Chondrocyte (in vitro differentiated cells): ENCODE measurements around the gene HOXC10. TPM values are rescaled to one million over a fixed set of nuclear protein-coding genes. Genes with fewer than 3 reads are reported as not detected.

Experiments used
- DNase-seq: peaks from one replicate; pipeline ENCODE4 v3.0.0; 2021; ENCODE audit warnings: mixed read lengths, low spot score
- H3K27ac Mint-ChIP-seq: one replicate; pipeline ENCODE4 v1.8.0; 2021; ENCODE audit warnings: mild to moderate bottlenecking, moderate library complexity, mixed read lengths; ENCODE audit not compliant: unreplicated experiment
- H3K27me3 Mint-ChIP-seq: 2 replicates; pipeline ENCODE4 v1.8.0; 2021; ENCODE audit warnings: low read depth, mixed read lengths
- H3K36me3 Mint-ChIP-seq: 2 replicates; pipeline ENCODE4 v1.8.0; 2021; ENCODE audit warnings: low read depth, mixed read lengths
- H3K4me1 Mint-ChIP-seq: 2 replicates; pipeline ENCODE4 v1.8.0; 2021; ENCODE audit warnings: low read depth, mild to moderate bottlenecking, mixed read lengths
- H3K4me3 Mint-ChIP-seq: one replicate; pipeline ENCODE4 v1.8.0; 2021; ENCODE audit warnings: mild to moderate bottlenecking, moderate library complexity, mixed read lengths; ENCODE audit not compliant: unreplicated experiment
- H3K9me3 Mint-ChIP-seq: 2 replicates; pipeline ENCODE4 v1.8.0; 2021; ENCODE audit warnings: low read depth, mixed read lengths
- CTCF ChIP-seq: fragments of 200-600 bp; sonication (generic); IDR thresholded peaks from 2 replicates; pipeline ENCODE4 v1.5.0; 2021; ENCODE audit warnings: antibody characterized with exemption, mild to moderate bottlenecking, moderate library complexity
- total RNA-seq: library from RNA; stranded (reverse); gene quantifications from 3 replicates; pipeline ENCODE4 v1.2.1, GENCODE V29; 2021

HOXC10 gene
- total RNA-seq, 1 donor from 2014 or later = not detected

- Mint-ChIP-seq H3K36me3 (no peaks in the 10 kb centered on the region), H3K4me3 (no peak within 1 kb of the TSS), H3K27me3 (peaks cover 85% of the 10 kb centered on the region), H3K9me3 (no peaks in the 10 kb centered on the region), H3K27ac (no peak within 1 kb of the TSS), H3K4me1 (peaks cover 6% of the 10 kb centered on the region)
- no peak for TF ChIP-seq CTCF
- no peak for DNase-seq
Measured at GRCh38 chr12:53938326-53939140, 46.4 kb upstream of the HOXC10 start, which contains the start of gene HOXC13. HOXC13 (plus strand) TSS chr12:53938831; CDS start chr12:53938907, 76 bp downstream.

- no peak for TF ChIP-seq CTCF
Measured at GRCh38 chr12:53939141-53940108, 45.5 kb upstream of the HOXC10 start.

GRCh38 chr12:53940443-53941014 lies 44.4 kb upstream of the HOXC10 start:
- no peak overlapping the region for H3K27ac Mint-ChIP-seq
- H3K9me3 Mint-ChIP-seq = no peaks in the 10 kb centered on the region
- DNase-seq = no peak
- peaks cover 85% of the 10 kb centered on the region for H3K27me3 Mint-ChIP-seq
- H3K36me3 Mint-ChIP-seq = no peaks in the 10 kb centered on the region
- peaks cover 3% of the 10 kb centered on the region for H3K4me1 Mint-ChIP-seq
- no peak overlapping the region for H3K4me3 Mint-ChIP-seq
- no peak for TF ChIP-seq CTCF

More at GRCh38 chr12:53939141-53940108, 45.5 kb upstream of the HOXC10 start:
- H3K27ac Mint-ChIP-seq = no peak overlapping the region
- DNase-seq = no peak
- H3K4me1 Mint-ChIP-seq = peaks cover 6% of the 10 kb centered on the region
- H3K27me3 Mint-ChIP-seq = peaks cover 85% of the 10 kb centered on the region
- H3K9me3 Mint-ChIP-seq = no peaks in the 10 kb centered on the region
- no peak overlapping the region for H3K4me3 Mint-ChIP-seq
- no peaks in the 10 kb centered on the region for H3K36me3 Mint-ChIP-seq

- H3K36me3 Mint-ChIP-seq = no peaks in the 10 kb centered on the region
- H3K4me1 Mint-ChIP-seq = no peaks in the 10 kb centered on the region
- no peak for TF ChIP-seq CTCF
- no peak for DNase-seq
- H3K9me3 Mint-ChIP-seq = no peaks in the 10 kb centered on the region
- peaks cover 85% of the 10 kb centered on the region for H3K27me3 Mint-ChIP-seq
- H3K27ac Mint-ChIP-seq = no peak overlapping the region
- H3K4me3 Mint-ChIP-seq = no peak overlapping the region
Measured at GRCh38 chr12:53941187-53941586, 43.8 kb upstream of the HOXC10 start.

GRCh38 chr12:53941750-53942149 lies 43.2 kb upstream of the HOXC10 start:
- Mint-ChIP-seq H3K9me3 (no peaks in the 10 kb centered on the region), H3K27ac (no peak overlapping the region), H3K27me3 (peaks cover 86% of the 10 kb centered on the region), H3K4me3 (no peak overlapping the region), H3K4me1 (no peaks in the 10 kb centered on the region), H3K36me3 (no peaks in the 10 kb centered on the region)
- no peak for DNase-seq
- TF ChIP-seq CTCF = no peak
